HG03196 (cell line): Measurements from ENCODE around the gene AHSA1.
"Not testable (repeated sequence)": the region's sequence is repeated elsewhere in the genome, so short reads cannot be mapped to it uniquely, and the experiment has no call there.

Experiments used
- ATAC-seq: cut with Tn5 transposase; IDR thresholded peaks from one replicate; pipeline ENCODE4 v1.9.1; 2021; ENCODE audit not compliant: unreplicated experiment

AHSA1 gene

DNA sequence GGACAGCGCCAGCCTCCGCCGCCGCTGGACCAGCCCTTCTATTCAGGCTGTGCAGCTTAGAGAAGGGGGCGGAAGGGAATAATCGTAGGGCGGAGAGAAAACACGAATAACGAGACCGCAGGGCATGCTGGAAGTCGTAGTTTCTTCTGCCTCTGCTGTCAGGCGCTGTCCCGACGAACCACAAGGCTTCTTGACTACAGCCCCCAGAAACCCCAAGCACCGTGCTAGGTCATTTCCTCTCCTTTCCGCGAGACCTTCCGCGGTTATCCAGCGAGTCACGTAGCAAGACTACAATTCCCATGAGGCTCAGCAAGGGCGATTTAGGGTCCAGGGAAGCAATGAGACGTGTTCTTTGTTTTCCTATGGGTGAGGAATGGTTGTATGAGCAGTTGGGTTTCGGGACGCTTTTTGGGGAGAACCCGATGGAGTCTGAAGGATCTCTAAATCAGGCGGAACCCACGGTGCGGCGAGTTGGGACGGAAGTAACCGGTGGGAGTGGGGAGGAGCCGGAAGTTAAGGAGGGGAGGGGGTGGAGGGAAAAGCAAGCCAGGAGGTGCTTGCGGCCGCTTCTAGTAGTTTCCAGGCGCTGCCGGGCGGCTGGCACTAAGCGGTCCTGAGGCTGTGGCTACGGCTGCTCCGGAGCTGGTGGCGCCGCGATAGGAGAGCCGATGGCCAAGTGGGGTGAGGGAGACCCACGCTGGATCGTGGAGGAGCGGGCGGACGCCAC, at the start of gene AHSA1, which contains the start of gene VIPAS39:
TSS of gene AHSA1 (plus strand) at position 572 of the 727 bp plus-strand sequence. CDS start at position 669, 97 bp downstream.
TSS of gene VIPAS39 (minus strand) at position 80 of the 727 bp plus-strand sequence. CDS start 3,499 bp downstream, outside the sequence.
- peak; percentile 89 for ATAC-seq

DNA sequence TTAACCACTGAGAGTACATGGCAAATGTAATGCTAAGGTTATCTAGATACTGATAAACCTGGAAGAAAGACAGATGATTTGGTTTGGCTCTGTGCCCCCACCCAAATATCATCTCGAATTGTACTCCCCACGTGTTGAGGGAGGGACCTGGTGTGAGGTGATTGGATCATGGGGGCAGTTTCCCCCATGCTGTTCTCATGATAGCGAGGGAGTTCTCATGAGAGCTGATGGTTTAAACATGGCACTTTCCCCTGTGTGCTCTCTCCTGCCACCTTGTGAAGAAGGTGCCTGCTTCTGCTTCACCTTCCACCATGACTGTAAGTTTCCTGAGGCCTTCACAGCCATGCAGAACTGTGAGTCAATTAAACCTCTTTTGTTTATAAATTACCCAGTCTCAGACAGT, 48.8 kb upstream of the AHSA1 start:
- no peak for ATAC-seq

DNA sequence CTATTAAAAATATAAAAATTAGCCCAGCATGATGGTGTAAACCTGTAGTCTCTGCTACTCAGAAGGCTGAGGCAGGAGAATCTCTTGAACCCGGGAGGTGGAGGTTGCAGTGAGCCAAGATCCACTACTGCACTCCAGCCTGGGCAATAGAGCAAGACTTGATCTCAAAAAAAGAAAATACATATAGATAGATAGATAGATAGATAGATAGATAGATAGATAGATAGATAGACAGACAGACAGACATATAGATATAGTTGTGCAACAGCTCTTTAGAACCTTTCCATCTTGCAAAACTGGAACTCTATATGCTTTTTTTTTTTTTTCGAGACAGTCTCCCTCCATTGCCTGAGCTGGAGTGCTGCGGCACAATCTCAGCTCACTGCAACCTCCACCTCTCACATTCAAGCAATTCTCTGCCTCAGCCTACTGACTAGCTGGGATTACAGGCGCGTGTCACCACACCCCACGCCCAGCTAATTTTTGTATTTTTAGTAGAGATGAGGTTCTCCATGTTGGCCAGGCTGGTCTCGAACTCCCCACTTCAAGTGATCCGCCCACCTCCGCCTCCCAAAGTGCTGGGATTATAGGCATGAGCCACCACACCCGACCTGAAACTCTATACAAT, 42.4 kb upstream of the AHSA1 start:
- not testable (repeated sequence) for ATAC-seq

DNA sequence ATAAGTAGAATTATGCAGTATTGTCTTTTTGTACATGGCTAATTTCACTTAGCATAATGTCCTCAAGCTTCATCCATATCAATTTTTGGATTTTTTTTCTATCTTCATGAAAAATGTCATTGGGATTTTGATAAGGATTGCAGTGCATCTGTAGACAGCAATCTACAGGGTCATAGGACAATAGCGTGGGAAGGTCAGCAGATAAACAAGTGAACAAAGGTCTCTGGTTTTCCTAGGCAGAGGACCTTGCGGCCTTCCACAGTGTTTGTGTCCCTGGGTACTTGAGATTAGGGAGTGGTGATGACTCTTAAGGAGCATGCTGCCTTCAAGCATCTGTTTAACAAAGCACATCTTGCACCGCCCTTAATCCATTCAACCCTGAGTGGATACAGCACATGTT, 41.8 kb upstream of the AHSA1 start:
- not testable (repeated sequence) for ATAC-seq

DNA sequence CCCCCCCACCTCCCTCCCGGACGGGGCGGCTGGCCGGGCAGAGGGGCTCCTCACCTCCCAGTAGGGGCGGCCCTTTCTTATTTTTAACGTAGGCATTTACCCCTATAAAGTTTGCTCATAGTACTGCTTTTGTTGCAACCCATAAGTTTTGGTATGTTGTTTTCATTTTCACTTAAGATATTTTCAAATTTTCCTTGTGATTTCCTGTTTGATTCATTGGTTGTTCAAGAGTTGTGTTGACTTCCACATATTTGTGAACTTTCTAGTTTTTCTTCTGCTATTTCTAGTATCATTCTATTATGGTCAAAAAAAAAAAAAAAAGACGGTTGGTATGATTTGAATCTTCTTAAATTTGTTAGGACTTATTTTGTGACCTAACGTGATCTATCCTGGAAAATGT, 41.1 kb upstream of the AHSA1 start:
- no peak for ATAC-seq

DNA sequence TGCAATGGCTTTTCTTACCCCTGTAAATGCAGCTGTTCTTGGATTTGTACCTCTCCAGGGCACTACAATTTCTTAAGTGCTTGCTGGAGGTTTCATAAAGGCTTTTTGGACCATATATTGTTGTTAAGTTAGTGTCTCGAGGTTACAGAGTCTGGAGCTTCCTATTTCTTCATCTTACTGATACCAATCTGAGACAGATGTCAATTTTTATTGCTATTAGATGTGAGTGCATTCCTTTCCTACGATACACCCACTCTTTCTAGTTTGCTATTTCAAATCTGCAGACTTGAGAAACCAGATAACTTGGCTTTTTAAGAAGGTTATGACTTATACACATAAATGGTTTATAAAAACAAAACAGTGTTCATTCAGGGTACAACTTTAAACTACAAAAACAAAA, 36.7 kb upstream of the AHSA1 start:
- ATAC-seq = no peak

DNA sequence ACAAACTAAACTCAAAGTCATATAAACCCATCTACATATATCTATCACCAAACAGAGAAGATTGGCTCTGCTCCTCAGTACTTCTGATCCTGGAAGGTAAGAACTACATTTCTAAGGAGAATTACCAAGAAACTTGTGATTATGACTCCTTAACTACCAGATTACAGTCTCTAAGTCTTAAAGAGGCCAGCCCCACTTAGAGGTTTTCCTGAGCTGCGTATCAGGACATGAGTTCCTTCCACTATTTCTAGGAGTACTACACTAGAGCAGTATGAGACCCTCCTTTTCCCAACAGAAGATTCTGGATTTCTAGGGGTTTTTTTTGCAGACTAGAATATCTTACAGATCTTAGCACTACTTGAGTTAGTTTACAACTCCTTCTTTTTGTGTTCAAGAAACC, 34.5 kb upstream of the AHSA1 start, which contains the start of gene NOXRED1:
TSS of gene NOXRED1 (minus strand) at position 101 of the 400 bp plus-strand sequence. CDS start 634 bp downstream, outside the sequence.
- no peak for ATAC-seq

DNA sequence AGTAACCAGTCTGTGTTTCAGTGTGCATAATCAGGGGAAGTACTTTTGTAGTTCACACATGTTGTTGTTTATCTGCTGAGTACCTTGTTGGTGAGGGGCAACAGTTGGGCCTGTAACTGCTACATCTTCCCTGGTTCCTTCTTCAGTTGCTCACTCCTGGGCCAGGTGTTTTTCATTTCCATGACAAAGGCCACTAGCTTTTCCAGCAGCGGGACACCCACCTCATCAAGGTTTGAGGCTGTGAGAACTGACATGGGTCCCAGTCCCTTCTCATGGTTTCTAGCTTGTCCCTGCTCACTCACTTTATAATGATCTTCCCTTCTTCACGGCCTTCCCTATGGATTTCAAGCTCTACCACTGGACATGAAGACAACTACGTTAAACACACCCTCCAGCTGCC, 33.0 kb upstream of the AHSA1 start:
- ATAC-seq = no peak

DNA sequence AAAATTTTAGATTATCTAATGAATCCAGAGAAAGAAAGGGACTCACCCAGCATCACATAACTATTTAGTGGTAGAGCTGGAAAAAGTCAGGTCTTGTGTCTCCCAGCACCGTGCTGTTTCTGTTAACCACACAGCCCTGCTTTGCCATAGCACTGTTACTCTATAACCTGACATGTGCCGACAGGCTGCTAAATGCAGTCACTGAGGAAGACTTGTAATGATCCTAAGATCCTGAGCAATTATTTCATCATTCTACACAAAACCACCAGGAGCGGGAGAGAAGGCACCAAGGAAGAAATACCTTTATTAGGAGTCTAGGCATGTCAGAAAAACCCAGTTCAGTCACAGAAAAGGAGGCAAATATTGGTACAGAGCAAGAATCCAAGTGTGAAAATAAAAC, 31.5 kb upstream of the AHSA1 start:
- ATAC-seq = no peak

DNA sequence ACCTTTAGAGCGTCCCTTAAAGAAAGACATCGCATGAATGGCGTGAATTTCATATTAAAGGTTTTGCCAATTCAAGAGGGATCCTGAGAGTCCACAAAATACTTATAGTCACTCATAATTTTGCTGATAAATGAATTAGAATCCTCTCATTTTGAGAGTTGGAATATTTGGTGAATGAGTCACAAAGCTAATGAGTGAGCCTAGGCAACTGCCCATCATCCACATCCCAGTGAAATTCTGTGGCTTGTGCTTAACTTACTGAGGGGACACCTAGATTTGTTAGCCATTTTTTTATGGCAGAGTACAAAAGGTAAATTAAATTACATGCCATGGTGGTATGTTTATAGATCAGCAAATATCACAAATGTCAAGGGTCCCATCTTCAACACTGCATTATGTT, 21.9 kb upstream of the AHSA1 start:
- no peak for ATAC-seq

DNA sequence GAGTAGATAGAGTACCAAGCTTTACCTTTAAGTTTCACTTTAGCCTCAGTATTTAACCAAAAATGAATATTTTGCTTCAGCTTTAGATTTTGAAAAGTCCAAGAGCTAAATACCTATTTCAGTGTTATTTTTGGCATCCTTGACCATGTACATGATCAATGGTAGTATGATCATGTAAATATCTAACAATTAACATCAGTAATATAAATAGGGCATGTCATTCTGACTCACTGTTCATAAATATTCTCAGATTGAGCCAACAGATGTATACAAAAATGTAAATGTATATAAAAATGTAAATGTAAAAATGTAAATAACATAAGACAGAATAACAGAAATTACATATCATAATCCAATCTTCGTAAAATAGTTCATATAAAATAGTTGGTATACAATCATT, 19.3 kb upstream of the AHSA1 start:
- no peak for ATAC-seq

DNA sequence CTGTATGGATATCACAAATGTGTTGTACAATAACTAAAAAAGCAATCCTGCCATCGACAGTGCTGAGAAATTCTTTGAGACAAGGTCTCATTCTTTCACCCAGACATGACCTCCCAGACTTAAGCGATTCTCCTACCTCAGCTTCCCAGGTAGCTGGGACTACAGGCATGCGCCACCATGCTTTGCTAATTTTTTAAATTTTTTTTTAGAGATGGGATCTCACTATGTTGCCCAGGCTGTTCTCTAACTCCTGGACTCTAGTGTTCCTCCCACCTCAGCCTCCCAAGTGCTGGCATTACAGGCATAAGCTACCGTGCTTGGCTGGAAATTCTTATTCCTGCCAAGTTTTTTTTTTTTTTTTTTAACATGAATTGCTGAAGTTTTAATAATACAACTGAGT, 18.0 kb upstream of the AHSA1 start:
- ATAC-seq = no peak

DNA sequence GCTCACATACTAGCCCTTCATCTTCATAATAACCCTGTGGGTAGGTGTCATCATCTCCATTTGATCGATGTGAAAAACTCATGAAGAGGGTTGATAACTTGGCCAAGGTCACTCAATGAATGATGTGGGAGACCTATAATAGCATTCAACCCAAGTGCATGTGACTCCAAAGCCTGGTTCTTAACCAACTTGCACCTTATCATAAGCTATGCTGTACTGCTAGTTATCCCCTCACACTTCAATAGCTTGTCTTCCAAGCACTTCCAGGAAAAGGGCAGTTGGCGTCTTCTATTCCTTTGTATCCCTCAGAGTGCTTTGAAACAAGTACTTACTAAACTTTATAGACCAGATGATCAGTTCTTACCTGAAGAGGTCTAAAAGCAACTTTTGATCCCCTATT, 15.7 kb upstream of the AHSA1 start:
- no peak for ATAC-seq

DNA sequence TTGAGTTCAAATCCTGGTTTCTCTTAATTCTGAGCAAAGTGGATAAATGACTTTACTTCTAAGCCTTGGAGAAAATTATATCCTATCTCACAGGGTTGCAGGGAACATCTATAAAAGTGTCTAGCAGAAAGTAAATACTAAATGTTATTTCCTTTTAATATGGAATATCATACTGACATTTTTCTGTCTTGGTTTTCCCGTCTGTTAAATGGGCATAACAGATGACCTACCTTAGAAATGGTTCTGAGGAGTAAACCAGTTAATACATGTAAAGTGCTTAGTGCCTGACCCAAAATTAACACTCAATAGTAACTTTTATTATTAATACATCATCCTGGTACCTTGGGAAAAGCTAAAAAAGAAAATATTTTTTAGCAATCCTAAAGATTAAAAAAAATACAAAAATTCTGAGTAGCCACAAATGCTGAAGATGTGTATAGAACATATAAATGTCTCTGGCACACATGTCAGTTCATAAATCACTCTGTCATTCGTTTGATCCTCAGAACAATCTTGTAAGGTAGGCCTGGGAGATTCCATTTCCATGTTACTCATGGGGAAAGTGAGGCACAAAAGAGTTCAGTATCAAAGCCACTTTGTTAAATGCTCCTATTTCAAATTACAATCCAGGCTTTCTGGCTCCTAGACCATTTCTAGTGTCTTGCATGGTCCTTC, 1.8 kb upstream of the AHSA1 start:
- ATAC-seq = no peak

DNA sequence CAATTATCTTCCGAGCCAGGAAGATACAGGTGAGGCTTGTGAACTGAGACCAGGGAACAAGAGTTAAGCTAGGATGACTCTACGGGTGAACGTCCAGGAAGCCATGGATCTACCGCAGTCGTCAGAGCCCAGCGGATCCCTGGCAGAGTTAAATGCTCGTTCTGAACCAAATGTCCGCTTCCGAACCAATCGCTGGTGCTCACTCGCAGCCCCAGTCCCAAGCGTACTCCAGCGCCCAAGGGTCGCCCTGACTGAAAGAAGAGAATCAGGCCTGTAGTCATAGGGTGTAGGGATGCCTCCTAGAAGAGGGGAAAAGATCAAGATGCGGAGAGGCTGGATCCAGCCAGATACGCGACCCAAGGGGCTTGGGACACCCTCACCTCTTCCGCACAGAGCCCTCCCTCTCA, 775 bp upstream of the AHSA1 start:
- peak; percentile 4 for ATAC-seq

DNA sequence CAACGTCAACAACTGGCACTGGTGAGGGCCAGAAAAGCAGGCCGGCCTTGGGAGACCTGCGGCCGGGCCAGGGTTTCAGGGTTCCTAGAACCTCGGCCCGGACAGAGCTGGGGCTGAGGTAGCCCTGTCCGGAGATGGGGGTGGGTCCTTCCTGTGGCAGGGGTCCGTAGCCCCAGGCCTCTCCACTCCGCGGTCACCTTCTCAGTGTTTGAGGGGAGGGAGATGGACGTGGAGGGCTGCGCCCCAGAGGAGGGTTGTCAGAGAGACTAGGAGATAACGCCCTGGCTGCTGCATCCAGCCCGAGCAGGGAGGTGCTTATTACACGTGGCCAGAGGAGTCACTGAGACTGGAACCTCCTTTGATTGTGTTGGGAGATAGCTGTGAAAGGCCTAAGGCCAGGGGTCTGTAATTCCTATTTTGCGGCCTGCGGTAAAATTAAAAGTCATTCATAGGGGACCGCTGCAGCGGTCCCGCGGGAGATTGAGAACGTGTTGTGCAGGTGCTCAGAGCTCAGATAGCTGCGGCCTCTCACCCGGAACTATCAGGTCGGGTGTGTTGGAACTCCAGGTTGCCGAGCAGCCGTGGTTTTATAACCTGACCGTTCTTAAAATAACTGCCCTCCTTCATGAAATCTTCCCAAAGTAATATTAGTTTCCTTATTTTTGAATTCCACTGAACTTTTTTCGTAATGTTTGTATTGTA, 507 bp downstream of the AHSA1 start:
- ATAC-seq = peak; percentile 9

DNA sequence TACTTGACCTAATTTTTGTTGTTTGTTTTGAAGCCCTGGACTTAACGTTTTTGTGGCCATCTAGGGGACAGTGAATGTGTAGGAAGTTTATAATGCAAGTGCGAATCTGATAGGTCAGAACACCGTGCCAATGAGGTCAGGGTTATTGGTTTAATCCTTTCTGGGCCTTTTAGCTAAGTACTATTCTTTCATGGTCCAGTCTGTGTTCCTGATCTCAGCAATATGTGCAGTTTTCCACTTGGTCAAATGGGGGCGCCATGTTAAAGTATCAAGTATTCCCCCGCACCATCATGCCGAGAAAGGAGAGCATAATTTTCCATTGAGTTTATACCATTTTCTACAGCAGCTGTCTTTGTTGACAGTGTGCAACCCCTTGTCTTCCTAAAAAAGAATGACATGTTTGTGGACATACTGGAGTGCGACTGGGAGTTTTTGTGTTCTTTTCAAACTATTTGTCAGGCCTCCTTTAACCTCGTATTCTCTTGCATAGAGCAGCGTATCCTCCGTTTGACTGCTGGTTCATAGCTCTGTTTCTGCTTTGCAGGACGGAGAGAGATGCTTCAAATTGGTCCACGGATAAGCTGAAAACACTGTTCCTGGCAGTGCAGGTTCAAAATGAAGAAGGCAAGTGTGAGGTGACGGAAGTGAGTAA, 1.3 kb downstream of the AHSA1 start:
- ATAC-seq = no peak

DNA sequence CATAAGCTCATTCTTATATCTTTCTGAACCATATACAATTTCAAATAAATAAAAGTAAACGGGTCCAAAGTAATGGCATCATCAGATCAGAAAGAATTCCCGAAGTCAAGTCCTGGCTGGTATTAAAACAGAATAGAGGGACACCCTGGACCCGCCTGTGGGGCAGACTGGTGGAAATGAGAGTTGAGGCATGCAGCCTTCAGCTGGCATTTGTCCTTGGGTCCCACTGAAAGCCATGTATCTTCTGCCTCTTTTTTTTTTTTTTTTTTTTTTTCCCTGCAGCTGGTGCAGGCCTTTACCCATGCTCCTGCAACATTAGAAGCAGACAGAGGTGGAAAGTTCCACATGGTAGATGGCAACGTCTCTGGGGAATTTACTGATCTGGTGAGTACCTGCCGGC, 9.9 kb downstream of the AHSA1 start:
- ATAC-seq = no peak

DNA sequence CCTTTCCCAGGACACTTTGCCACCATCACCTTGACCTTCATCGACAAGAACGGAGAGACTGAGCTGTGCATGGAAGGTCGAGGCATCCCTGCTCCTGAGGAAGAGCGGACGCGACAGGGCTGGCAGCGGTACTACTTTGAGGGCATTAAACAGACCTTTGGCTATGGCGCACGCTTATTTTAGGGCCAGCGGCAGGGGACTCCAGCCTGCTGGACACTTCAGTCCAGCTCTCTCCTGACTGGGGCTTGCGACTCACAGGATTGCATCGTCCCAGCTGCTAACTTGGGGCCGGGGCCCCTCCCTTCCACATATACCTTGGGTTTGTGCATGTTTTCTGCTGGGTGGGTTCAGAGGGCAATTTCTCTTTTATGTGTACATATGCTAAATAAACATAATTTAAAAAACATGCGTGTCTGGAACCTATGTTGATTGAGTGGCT, 11.2 kb downstream of the AHSA1 start:
- ATAC-seq = no peak

DNA sequence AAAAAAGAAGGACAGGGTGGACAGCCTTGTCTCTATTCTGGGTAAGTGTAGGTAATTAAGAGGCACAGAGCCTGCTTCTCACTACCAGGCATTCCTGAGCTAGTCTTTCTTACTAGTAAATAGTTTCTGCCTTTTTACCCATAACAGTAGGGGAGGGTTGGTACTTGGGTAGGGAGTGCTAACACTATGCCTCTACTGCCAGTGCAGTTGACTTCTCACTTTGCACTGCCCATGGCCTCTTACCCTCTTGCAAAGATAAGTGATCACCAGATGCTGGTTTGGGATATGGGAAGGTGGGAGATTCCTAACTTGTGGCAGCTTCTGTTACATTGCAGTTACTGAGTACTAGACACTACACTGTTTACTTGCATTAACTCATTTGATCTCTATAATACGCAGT, 11.6 kb downstream of the AHSA1 start:
- no peak for ATAC-seq
